ENCODE measurements around the gene KIR2DL1.
"Not testable (repeated sequence)": the region's sequence is repeated elsewhere in the genome, so short reads cannot be mapped to it uniquely, and the experiment has no call there.

Gene KIR2DL1

DNA sequence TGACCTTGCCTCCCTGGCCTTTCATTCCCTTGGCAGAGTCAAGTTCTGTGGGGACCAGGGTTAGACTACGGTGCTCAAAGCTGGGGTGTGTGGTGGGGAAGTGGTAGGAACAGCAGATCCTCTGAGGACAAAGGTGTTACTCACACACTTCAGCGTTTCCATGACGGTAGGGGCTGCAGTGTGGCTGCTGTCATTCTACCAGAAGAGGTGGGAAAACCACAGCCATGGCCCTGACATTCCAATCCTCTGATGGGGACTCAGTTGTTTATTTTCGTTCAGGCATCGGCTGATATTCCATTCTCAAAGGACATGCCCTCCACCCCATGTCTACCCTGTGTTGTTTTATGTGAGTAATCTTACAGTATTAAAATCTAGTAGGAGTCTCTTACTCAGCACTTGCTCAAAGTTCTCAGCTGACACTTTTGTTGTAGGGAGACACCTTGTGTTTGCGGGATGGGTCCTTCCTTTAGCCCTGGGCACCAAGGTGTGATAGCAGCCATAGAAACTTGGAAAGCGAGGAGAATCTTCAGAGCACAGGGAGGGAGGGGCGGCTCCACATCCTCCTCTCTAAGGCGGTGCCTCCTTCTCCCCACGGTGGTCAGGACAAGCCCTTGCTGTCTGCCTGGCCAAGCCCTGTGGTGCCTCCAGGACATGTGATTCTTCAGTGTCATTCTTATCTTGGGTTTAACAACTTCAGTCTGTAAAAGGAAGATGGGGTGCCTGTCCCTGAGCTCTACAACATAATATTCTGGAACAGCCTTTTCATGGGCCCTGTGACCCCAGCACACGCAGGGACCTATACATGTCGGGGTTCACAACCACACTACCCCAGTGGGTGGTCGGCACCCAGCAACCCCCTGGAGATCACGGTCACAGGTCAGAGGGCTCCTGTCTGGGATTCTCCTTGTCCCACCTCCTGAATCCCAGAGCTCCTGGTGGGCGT, 1.7 kb downstream of the KIR2DL1 start:
- DNase-seq (ENCODE audit: low spot score), result not testable (repeated sequence)

DNA sequence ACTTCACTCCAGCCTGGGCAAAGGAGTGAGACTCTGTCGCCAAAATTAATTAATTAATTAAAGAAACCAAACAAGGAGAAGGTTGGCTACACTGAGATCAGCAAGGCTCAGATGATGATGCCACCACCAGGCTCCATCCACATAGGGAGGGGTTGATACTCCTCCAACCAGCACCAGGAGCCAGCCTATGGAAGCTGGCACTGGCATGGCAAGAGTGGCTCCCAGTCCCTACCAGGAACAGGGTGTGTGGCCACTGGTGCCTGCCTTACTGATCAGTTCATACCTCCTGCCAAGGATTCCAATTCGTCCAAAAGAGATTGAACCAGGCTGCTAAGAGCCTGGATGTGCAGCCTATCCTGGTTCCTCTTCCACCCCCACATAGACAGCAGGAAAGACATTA, 3.1 kb downstream of the KIR2DL1 start:
- not testable (repeated sequence) for DNase-seq (ENCODE audit: low spot score)

GRCh38 chr19:54775095-54775815, 5.7 kb downstream of the KIR2DL1 start:
- DNase-seq (ENCODE audit: low spot score), result not testable (repeated sequence)

DNA sequence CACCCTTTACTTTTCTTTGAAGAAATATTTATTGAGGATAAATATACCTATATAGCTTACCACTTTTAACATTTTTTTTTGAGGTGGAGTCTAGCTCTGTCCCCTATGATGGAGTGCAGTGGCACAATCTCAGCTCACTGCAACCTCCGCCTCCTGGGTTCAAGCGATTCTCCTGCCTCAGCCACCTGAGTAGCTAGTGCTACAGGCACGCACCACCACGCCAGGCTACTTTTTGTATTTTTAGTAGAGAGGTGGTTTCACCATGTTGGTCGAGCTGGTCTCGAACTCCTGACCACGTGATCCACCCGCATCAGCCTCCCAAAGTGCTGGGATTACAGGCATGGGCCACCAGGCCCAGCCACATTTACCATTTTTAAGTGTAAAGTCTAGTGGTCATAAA, 6.2 kb downstream of the KIR2DL1 start:
- not testable (repeated sequence) for DNase-seq (ENCODE audit: low spot score)

DNA sequence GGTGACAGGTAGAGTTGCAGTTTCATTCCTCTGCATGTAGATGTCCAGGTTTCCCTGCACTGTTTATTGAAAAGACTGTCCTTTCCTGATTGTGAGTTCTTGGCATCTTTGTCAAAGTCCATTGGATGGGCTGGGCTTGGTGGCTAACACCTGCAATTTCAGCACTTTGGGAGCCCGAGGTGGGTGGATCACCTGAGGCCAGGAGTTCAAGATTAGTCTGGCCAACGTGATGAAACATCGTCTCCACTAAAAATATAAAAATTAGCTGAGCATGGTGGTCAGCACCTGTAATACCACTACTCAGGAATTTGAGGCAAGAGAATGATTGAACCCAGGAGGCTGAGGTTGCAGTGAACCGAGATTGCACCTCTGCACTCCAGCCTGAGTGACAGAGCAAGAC, 8.3 kb downstream of the KIR2DL1 start:
- not testable (repeated sequence) for DNase-seq (ENCODE audit: low spot score)

GRCh38 chr19:54778896-54779295, 9.3 kb downstream of the KIR2DL1 start:
- not testable (repeated sequence) for DNase-seq (ENCODE audit: low spot score)

GRCh38 chr19:54782916-54783315, 13.3 kb downstream of the KIR2DL1 start:
- DNase-seq (ENCODE audit: low spot score), result not testable (repeated sequence)

DNA sequence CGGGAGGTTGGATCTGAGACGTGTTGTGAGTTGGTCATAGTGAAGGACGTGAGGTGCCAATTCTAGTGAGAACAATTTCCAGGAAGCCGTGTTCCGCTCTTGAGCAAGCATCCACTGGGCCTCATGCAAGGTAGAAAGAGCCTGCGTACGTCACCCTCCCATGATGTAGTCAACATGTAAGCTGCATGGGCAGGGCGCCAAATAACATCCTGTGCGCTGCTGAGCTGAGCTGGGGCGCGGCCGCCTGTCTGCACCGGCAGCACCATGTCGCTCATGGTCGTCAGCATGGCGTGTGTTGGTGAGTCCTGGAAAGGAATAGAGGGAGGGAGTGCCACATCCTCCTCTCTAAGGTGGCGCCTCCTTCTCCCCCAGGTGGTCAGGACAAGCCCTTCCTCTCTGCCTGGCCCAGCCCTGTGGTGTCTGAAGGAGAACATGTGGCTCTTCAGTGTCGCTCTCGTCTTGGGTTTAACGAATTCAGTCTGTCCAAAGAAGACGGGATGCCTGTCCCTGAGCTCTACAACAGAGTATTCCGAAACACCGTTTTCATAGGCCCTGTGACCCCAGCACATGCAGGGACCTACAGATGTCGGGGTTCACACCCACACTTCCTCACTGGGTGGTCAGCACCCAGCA, 16.6 kb downstream of the KIR2DL1 start:
- not testable (repeated sequence) for DNase-seq (ENCODE audit: low spot score)

DNA sequence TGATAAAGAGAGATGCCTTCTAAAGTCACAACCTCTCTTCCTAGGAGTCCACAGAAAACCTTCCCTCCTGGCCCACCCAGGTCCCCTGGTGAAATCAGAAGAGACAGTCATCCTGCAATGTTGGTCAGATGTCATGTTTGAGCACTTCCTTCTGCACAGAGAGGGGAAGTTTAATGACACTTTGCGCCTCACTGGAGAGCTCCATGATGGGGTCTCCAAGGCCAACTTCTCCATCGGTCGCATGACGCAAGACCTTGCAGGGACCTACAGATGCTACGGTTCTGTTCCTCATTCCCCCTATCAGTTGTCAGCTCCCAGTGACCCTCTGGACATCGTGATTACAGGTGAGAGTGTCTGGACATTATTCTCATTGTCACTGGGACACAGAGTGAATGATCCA, 18.6 kb downstream of the KIR2DL1 start:
- DNase-seq (ENCODE audit: low spot score), result not testable (repeated sequence)

DNA sequence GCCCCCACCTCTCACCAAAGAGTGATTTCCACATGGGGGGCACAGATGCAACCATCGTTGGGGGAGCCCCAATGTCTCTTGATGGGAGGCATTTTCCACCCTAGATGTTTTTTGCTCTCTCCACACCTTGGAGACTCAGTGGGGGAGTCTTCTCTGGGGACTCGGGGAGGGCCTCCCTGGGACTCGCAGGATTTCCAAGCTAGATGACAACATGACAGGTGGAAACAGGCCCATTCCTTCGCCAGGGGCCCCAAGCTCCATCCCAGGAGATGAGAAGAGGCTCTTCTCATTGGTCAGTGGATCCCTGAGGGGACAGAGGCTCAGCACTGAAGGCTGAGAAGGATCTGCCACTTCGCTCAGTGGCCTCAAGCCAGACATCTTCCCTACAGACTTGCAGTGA, 21.1 kb downstream of the KIR2DL1 start:
- no peak for DNase-seq (ENCODE audit: low spot score)

GRCh38 chr19:54791476-54791875, 21.9 kb downstream of the KIR2DL1 start:
- DNase-seq (ENCODE audit: low spot score), result no peak

GRCh38 chr19:54792814-54793213, 23.2 kb downstream of the KIR2DL1 start:
- no peak for DNase-seq (ENCODE audit: low spot score)

DNA sequence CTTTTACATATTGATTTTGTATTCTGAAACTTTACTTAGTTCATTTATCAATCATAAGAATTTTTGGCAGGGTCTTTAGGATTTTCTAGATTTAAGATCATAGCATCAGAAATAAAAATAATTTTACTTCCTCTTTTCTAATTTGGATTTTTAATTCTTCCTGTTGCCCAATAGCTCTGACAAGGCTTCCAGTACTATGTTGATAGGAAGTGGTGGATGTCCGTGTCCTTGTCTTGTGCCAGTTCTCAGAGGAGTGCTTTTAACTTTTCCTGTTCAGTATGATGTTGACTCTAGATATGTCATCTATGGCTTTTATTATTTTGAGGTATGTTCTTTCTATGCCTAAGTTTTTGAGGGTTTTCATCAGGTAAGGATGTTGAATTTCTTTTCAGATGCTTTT, 26.2 kb downstream of the KIR2DL1 start:
- DNase-seq (ENCODE audit: low spot score), result no peak

DNA sequence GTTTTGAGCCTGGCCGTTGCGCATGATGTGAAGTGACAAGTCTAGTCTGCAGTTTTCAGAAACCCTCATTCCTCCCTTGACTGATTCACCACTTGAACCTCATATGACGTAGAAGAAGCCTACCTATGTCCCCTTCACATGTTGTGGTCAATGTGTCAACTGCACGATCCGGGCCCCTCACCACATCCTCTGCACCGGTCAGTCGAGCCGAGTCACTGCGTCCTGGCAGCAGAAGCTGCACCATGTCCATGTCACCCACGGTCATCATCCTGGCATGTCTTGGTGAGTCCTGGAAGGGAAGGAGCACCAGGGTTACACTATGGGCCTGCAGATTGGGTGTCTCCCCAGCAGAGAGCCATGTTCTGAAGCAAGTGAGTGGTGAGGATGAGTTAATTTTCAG, 33.8 kb downstream of the KIR2DL1 start, which contains the start of gene KIR2DL4:
Gene KIR2DL4 (plus strand): TSS at position 201 of the 400 bp plus-strand sequence. CDS start 42 bp downstream, at position 243.
- no peak for DNase-seq (ENCODE audit: low spot score)

DNA sequence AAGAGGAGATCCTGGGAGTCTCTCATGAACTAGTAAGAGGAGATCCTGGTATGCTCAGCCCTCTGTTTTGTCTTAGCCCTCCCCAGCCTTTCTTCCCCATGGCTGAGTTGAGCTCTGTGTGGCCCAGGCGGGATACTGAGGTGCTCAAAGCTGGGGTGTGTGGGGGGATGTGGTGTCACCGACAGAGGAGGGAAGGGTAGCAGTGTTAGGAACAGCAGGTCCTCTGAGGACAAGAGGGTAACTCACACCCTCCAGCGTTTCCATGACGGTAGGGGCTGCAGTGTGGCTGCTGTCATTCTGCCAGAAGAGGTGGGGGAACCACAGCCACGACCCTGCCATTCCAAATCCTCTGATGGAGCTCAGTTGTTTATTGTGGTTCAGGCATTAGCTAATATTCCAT, 34.5 kb downstream of the KIR2DL1 start:
- no peak for DNase-seq (ENCODE audit: low spot score)

DNA sequence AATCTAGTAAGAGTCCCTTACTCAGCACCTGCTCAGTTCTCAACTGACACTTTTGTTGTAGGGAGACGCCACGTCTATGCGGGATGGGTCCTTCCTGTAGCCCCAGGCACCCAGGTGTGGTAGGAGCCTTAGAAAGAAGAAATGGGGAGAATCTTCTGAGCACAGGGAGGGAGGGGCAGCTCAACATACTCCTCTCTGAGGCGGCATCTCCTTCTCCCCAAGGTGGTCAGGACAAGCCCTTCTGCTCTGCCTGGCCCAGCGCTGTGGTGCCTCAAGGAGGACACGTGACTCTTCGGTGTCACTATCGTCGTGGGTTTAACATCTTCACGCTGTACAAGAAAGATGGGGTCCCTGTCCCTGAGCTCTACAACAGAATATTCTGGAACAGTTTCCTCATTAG, 35.0 kb downstream of the KIR2DL1 start:
- DNase-seq (ENCODE audit: low spot score), result no peak

GRCh38 chr19:54805665-54806515, 36.3 kb downstream of the KIR2DL1 start:
- no peak for DNase-seq (ENCODE audit: low spot score)

- DNase-seq (ENCODE audit: low spot score), result no peak
Observed at GRCh38 chr19:54806516-54806838, 36.9 kb downstream of the KIR2DL1 start.

GRCh38 chr19:54814571-54814970, 45.0 kb downstream of the KIR2DL1 start:
- DNase-seq (ENCODE audit: low spot score), result not testable (repeated sequence)

DNA sequence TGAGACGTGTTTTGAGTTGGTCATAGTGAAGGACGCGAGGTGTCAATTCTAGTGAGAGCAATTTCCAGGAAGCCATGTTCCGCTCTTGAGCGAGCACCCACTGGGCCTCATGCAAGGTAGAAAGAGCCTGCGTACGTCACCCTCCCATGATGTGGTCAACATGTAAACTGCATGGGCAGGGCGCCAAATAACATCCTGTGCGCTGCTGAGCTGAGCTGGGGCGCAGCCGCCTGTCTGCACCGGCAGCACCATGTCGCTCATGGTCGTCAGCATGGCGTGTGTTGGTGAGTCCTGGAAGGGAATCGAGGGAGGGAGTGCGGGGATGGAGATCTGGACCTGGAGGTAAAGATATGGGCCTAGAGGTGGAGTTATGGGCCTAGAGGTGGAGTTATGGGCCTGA, 46.7 kb downstream of the KIR2DL1 start, which contains the start of gene KIR3DL1:
Gene KIR3DL1 (plus strand): TSS at position 218 of the 400 bp plus-strand sequence.
- not testable (repeated sequence) for DNase-seq (ENCODE audit: low spot score)

Measured in AG20443 (cell line).